Activated naive CD4-positive, alpha-beta T cell (primary cell): ENCODE measurements around the gene UPK3A.

Source experiments
- DNase-seq, 4 experiments: peaks; one replicate each; lab custom pipeline; 2025; lab: John Stamatoyannopoulos, UW

UPK3A gene

GRCh38 chr22:45329530-45329936, 44.8 kb downstream of the UPK3A start:
- DNase-seq = no peak

DNA sequence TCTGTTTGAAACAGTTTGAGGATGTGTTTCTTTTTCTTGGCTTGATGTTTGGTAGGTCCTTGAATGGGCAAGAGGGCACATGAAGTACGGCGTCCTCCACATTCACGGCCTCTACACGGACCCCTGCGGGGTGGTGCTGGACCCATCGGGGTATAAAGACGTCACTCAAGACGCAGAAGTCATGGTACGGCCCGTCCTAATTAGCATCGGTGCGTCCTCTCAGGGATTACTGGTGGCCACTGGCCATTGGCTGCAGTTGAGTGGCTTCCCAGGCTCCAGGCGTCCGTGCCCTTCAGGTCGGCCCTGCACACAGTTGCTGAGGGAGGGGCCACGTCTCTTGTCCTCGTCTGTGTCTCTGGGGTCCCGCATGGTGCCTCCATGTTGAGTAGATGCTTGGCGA, 45.8 kb downstream of the UPK3A start:
- DNase-seq = no peak

GRCh38 chr22:45331486-45331885, 46.7 kb downstream of the UPK3A start:
- no peak for DNase-seq

GRCh38 chr22:45332001-45332400, 47.3 kb downstream of the UPK3A start:
- DNase-seq = no peak

DNA sequence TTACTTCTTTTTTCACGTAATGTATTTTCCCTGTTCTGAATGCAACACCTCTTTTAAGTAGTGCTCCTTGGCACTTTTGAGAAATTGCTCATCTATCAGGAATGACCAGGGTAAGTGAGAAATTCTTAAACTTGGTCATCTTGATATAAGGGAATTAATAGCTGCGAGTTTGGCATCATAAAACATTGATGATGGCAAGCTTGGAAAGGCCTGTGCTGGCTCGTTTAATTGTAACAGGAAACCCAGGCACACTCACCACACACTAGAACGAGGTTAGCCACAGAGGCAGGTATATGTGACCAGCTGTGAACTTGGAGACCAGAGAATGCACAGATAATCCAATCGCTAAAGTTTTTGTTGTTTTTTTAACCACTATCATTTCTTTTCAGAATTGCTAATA, 49.3 kb downstream of the UPK3A start:
- no peak for DNase-seq

DNA sequence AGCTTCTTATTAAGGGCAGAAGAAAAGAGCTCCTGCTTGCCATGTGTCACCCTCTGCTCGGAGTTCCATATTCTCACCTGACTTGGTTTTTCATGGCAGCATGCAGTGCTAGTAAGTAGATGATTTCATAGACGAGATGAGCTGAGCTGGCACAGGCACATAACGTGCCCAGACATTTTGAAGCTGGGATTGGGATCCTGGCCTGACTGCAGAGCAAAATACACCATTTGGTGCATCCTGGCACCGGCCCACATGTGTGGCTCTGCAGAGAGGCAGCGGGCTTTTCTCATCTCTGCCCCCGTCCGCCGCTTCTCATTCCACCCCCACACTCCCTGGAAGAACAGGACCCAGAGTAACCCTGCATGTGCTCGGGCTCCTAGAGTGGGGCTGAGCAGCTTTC, 49.8 kb downstream of the UPK3A start:
- no peak for DNase-seq

GRCh38 chr22:45335021-45335818, 50.5 kb downstream of the UPK3A start:
- no peak for DNase-seq

GRCh38 chr22:45335854-45336522, 51.2 kb downstream of the UPK3A start:
- no peak for DNase-seq

- DNase-seq = no peak
Measured at GRCh38 chr22:45336971-45337431, 52.3 kb downstream of the UPK3A start.

- DNase-seq = no peak
Measured at GRCh38 chr22:45337536-45337935, 52.8 kb downstream of the UPK3A start.

DNA sequence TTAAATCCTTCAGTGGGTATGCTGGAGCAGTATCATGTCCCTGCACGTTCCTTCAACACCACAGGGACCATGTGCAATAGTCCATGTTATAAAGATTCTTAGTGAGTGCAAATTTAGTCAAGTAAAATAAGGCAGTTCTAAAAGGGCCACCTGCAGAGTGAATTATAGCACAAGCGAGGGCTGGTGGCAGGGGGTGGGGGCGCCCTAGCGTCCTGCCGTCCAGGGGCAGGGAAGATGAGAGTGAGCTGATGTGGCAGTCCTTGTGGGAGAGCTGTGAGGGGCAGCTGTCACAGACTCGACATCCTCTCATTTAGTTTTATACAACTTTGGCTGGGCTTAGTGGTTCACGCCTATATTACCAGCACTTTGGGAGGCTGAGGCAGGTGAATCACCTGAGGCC, 54.0 kb downstream of the UPK3A start:
- no peak for DNase-seq

GRCh38 chr22:45340323-45340722, 55.6 kb downstream of the UPK3A start:
- no peak for DNase-seq

DNA sequence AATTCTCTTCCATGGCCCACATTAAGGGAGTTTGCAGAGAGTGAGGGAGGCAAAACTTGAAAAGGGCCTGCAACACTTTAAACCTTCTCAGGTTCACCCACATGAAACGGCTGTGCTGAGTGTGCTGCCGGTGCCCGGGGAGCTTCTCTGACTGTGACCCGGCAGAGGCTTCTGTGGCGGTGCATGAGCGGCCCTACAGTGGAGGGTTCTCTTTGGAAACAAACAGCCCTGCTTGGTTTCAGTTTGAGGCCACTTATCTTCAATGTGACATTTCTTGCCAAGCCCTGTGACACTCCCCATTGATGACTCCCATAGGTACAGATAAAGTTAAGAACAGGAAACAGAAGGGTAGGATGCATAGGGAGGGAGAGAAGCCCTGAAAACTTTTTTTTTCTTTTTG, 56.7 kb downstream of the UPK3A start:
- peak in 1 of 4 experiments; percentile 48 for DNase-seq

DNA sequence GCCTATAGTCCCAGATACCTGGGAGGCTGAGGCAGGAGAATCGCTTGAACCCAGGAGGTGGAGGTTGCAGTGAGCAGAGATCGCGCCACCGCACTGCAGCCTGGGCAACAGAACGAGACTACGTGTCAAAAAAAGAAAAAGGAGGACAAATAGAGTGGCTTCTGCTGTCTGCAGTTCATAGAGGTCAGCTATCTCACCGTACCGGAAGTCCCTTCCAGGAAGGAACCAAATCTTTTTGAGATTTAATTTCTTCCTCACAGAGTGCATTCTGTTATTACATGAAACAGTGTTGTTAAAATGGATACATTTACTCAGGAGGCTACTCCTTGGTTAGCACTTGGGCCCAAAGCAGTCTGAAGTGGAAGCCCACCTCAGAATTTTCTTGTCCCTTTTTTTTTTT, 58.4 kb downstream of the UPK3A start:
- no peak for DNase-seq

DNA sequence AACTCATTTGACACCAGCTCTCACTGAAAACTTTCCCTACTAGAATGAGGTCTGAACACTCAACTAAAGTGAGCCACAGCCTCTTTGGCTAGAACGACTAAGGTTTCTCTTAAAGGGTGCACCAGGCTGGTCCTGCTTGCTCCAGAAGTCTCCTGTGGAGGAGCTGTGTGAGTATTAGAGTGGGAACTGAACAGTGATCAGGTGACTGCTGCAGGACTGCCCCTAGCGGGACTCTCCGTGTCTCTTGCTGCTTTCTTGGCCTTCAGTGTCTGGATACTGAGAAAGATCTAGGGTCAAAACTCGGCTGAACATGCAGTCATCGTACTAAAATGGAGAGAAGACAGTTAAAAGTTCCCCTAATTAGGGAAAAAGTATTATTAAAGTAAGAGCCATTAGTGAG, 59.6 kb downstream of the UPK3A start:
- no peak for DNase-seq
